H9 (cell line): ENCODE measurements around the gene DNTT. TPM values are rescaled to one million over a fixed set of nuclear protein-coding genes. Genes with fewer than 3 reads are reported as not detected.

Source experiments
- DNase-seq: peaks from one replicate; pipeline ENCODE4 v3.0.0-alpha.2; 2017
- H2AFZ ChIP-seq: one replicate; pipeline ENCODE4 v1.6.1; 2013; ENCODE audit warnings: mild to moderate bottlenecking, low read length, control low read depth, moderate library complexity
- H2AK5ac ChIP-seq: 2 replicates; pipeline ENCODE4 v1.6.1; 2013; ENCODE audit warnings: low read length, control low read depth, mixed read lengths; ENCODE audit not compliant: insufficient read length
- H2BK120ac ChIP-seq: one replicate; pipeline ENCODE4 v1.6.1; 2013; ENCODE audit warnings: low read depth, mild to moderate bottlenecking, low read length, control low read depth, inconsistent platforms; ENCODE audit not compliant: poor library complexity, severe bottlenecking
- H2BK12ac ChIP-seq: 2 replicates; pipeline ENCODE4 v1.6.1; 2013; ENCODE audit warnings: low read length, control low read depth, mixed read lengths, low read depth; ENCODE audit not compliant: insufficient read length
- H2BK15ac ChIP-seq: 2 replicates; pipeline ENCODE4 v1.6.1; 2013; ENCODE audit warnings: low read depth, low read length, control low read depth
- H2BK20ac ChIP-seq: one replicate; pipeline ENCODE4 v1.6.1; 2013; ENCODE audit warnings: low read depth, mild to moderate bottlenecking, low read length, control low read depth, inconsistent platforms; ENCODE audit not compliant: poor library complexity, severe bottlenecking
- H2BK5ac ChIP-seq: 2 replicates; pipeline ENCODE4 v1.6.1; 2013; ENCODE audit warnings: low read length, control low read depth, mixed read lengths; ENCODE audit not compliant: insufficient read length
- H3K14ac ChIP-seq: 2 replicates; pipeline ENCODE4 v1.6.1; 2013; ENCODE audit warnings: low read length, control low read depth; ENCODE audit not compliant: insufficient read depth
- H3K18ac ChIP-seq: 2 replicates; pipeline ENCODE4 v1.6.1; 2013; ENCODE audit warnings: low read depth, mild to moderate bottlenecking, mixed read lengths, low read length, control low read depth; ENCODE audit not compliant: insufficient read length
- H3K23ac ChIP-seq: 2 replicates; pipeline ENCODE4 v1.6.1; 2013; ENCODE audit warnings: low read length, control low read depth, mixed read lengths, low read depth; ENCODE audit not compliant: insufficient read length
- H3K23me2 ChIP-seq: 2 replicates; pipeline ENCODE4 v1.6.1; 2013; ENCODE audit warnings: low read depth, mild to moderate bottlenecking, mixed read lengths, low read length, control low read depth; ENCODE audit not compliant: insufficient read length, poor library complexity, severe bottlenecking
- H3K27ac ChIP-seq: 2 replicates; pipeline ENCODE4 v1.5.1; 2013; ENCODE audit warnings: low read length, control low read depth, mixed read lengths, low read depth; ENCODE audit not compliant: insufficient read length
- H3K27me3 ChIP-seq: 2 replicates; pipeline ENCODE4 v1.6.1; 2013; ENCODE audit warnings: low read length, control low read depth, inconsistent platforms; ENCODE audit not compliant: insufficient read depth
- H3K4ac ChIP-seq: 2 replicates; pipeline ENCODE4 v1.6.1; 2013; ENCODE audit warnings: low read depth, mild to moderate bottlenecking, control low read depth, inconsistent platforms, low read length, moderate library complexity
- H3K4me1 ChIP-seq: 2 replicates; pipeline ENCODE4 v1.6.1; 2013; ENCODE audit warnings: low read length, control low read depth, inconsistent platforms; ENCODE audit not compliant: insufficient read depth
- H3K4me2 ChIP-seq: 2 replicates; pipeline ENCODE4 v1.6.1; 2013; ENCODE audit warnings: low read length, control low read depth, mixed read lengths; ENCODE audit not compliant: insufficient read length, insufficient read depth
- H3K56ac ChIP-seq: 2 replicates; pipeline ENCODE4 v1.6.1; 2013; ENCODE audit warnings: low read depth, mild to moderate bottlenecking, mixed read lengths, low read length, control low read depth; ENCODE audit not compliant: insufficient read length
- H3K79me1 ChIP-seq: 2 replicates; pipeline ENCODE4 v1.6.1; 2013; ENCODE audit warnings: low read depth, mild to moderate bottlenecking, moderate library complexity, low read length, control low read depth, inconsistent platforms; ENCODE audit not compliant: insufficient read depth, poor library complexity, severe bottlenecking
- H3K79me2 ChIP-seq: 2 replicates; pipeline ENCODE4 v1.6.1; 2013; ENCODE audit warnings: low read length, control low read depth, inconsistent platforms; ENCODE audit not compliant: insufficient read depth
- H3K9ac ChIP-seq: 2 replicates; pipeline ENCODE4 v1.6.1; 2013; ENCODE audit warnings: low read length, control low read depth, mixed read lengths; ENCODE audit not compliant: insufficient read length; ENCODE audit errors: extremely low read depth
- H3K9me3 ChIP-seq: one replicate; pipeline ENCODE4 v1.6.1; 2013; ENCODE audit warnings: low read depth, low read length, inconsistent platforms; ENCODE audit not compliant: control insufficient read depth
- H3T11ph ChIP-seq: one replicate; pipeline ENCODE4 v1.6.1; 2013; ENCODE audit warnings: mild to moderate bottlenecking, low read length, control low read depth, inconsistent platforms
- H4K20me1 ChIP-seq: one replicate; pipeline ENCODE4 v1.6.1; 2013; ENCODE audit not compliant: control insufficient read depth, insufficient read length, insufficient read depth
- H4K5ac ChIP-seq: 2 replicates; pipeline ENCODE4 v1.6.1; 2013; ENCODE audit warnings: low read depth, mild to moderate bottlenecking, mixed read lengths, low read length, control low read depth; ENCODE audit not compliant: insufficient read length
- H4K8ac ChIP-seq: replicated peaks from 2 replicates; pipeline ENCODE4 v1.6.1; 2013; ENCODE audit warnings: low read length, control low read depth, mixed read lengths, low read depth; ENCODE audit not compliant: insufficient read length
- H4K91ac ChIP-seq: 2 replicates; pipeline ENCODE4 v1.6.1; 2013; ENCODE audit warnings: low read depth, mild to moderate bottlenecking, moderate library complexity, mixed read lengths, low read length, control low read depth; ENCODE audit not compliant: insufficient read length
- H3K27ac Mint-ChIP-seq, 3 experiments: 2 replicates in 2 of 3; 3 replicates in 1 of 3; pipeline ENCODE4 v1.8.0; 2020 to 2021; ENCODE audit warnings: mixed read lengths in 3 of 3, mild to moderate bottlenecking in 1 of 3, moderate library complexity in 1 of 3
- H3K27me3 Mint-ChIP-seq: 2 replicates; pipeline ENCODE4 v1.8.0; 2021; ENCODE audit warnings: low read depth, mild to moderate bottlenecking, moderate library complexity, mixed read lengths
- H3K36me3 Mint-ChIP-seq, 3 experiments: 2 replicates in 2 of 3; 3 replicates in 1 of 3; pipeline ENCODE4 v1.8.0; 2020 to 2021; ENCODE audit warnings: low read depth in 3 of 3, mixed read lengths in 3 of 3; ENCODE audit not compliant: insufficient read depth in 1 of 3
- H3K4me1 Mint-ChIP-seq, 2 experiments: 2 replicates each; pipeline ENCODE4 v1.8.0; 2020; ENCODE audit warnings: mixed read lengths in 2 of 2
- H3K4me3 Mint-ChIP-seq, 2 experiments: 2 replicates in 1 of 2; 3 replicates in 1 of 2; pipeline ENCODE4 v1.8.0; 2020 to 2021; ENCODE audit warnings: mild to moderate bottlenecking in 2 of 2, mixed read lengths in 2 of 2, moderate library complexity in 1 of 2
- H3K9me3 Mint-ChIP-seq, 2 experiments: 2 replicates in 1 of 2; 3 replicates in 1 of 2; pipeline ENCODE4 v1.8.0; 2020; ENCODE audit warnings: mild to moderate bottlenecking in 2 of 2, mixed read lengths in 2 of 2, moderate library complexity in 1 of 2
- WGBS: extraction: QIAGEN DNeasy Blood & Tissue Kit; methylation state at CpG from one replicate; pipeline ENCODE4 v1.1.7; 2013; ENCODE audit warnings: missing lambda C conversion rate, low lambda C conversion rate, mixed read lengths; ENCODE audit not compliant: insufficient read length; ENCODE audit errors: extremely low coverage; 5-methylcytosine and 5-hydroxymethylcytosine counted together
- total RNA-seq: library from RNA; stranded (reverse); gene quantifications from 2 replicates; pipeline ENCODE4 v1.2.1, GENCODE V29; 2021
- TF ChIP-seq, protein P1 (sequence below): fragments of 200-600 bp; sonication (generic); conservative IDR thresholded peaks from 3 replicates; pipeline ENCODE4 v1.8.0; 2021; ENCODE audit warnings: antibody characterized with exemption, mild to moderate bottlenecking

The DNTT gene
- total RNA-seq, 1 experiment from 2014 or later: not detected

DNA sequence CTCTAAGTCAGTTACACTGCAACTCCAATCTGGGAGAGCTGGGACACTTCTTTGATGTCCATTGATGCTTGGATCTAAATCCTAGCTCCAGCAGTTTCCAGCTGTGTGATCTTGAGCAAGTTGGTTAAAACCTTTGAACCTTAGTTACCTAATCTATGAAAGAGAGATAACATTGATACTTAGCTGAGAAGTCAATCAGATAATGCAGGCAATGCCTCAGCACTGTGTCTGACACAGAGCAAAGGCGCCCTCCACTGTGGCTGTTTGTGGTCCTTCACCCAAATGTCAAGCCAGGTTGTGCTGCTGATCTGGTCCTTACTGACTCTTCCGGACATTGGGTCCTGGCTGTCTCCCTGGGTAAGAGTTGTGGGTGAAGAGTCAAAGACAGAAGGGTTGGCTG, 20.2 kb downstream of the DNTT start:
- Mint-ChIP-seq H3K27ac (no peak overlapping the region), H3K4me3 (no peak overlapping the region), H3K36me3 (no peaks in the 10 kb centered on the region), H3K9me3 (no peaks in the 10 kb centered on the region), H3K4me1 (peaks cover 10 to 11% of the 10 kb centered on the region in 2 experiments), H3K27me3 (no peaks in the 10 kb centered on the region; the same call in none of the 2 replicates)
- Histone ChIP-seq H2BK5ac (no peak overlapping the region), H2BK120ac (no peak overlapping the region), H3K56ac (no peak overlapping the region), H2AFZ (no peak overlapping the region), H3K9me3 (no peaks in the 10 kb centered on the region), H2BK20ac (peak overlapping the region; percentile 6), H3K18ac (no peak overlapping the region), H3K23me2 (no peaks in the 10 kb centered on the region), H4K20me1 (no peaks in the 10 kb centered on the region), H3K79me1 (no peaks in the 10 kb centered on the region), H3K14ac (no peak overlapping the region), H3K79me2 (no peaks in the 10 kb centered on the region), H4K91ac (no peak overlapping the region), H2BK15ac (no peak overlapping the region), H4K5ac (no peak overlapping the region), H3K27ac (no peak overlapping the region), H2AK5ac (no peak overlapping the region), H3K23ac (no peak overlapping the region), H3K4ac (no peak overlapping the region), H2BK12ac (no peak overlapping the region), H3K9ac (no peak overlapping the region), H3T11ph (no peak overlapping the region), H4K8ac (no peak overlapping the region), H3K4me2 (no peak overlapping the region), H3K27me3 (no peaks in the 10 kb centered on the region), H3K4me1 (peaks cover 3% of the 10 kb centered on the region; the same call in 1 of the 2 replicates)
- DNase-seq: no peak
- WGBS: no CpG with 5 or more reads among the region's 2 CpGs
- TF ChIP-seq, protein P1, sequence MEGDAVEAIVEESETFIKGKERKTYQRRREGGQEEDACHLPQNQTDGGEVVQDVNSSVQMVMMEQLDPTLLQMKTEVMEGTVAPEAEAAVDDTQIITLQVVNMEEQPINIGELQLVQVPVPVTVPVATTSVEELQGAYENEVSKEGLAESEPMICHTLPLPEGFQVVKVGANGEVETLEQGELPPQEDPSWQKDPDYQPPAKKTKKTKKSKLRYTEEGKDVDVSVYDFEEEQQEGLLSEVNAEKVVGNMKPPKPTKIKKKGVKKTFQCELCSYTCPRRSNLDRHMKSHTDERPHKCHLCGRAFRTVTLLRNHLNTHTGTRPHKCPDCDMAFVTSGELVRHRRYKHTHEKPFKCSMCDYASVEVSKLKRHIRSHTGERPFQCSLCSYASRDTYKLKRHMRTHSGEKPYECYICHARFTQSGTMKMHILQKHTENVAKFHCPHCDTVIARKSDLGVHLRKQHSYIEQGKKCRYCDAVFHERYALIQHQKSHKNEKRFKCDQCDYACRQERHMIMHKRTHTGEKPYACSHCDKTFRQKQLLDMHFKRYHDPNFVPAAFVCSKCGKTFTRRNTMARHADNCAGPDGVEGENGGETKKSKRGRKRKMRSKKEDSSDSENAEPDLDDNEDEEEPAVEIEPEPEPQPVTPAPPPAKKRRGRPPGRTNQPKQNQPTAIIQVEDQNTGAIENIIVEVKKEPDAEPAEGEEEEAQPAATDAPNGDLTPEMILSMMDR: peak; percentile 15; the same call in 1 of the 3 replicates
